ENCODE data around the gene GALK1. TPM values are rescaled to one million over a fixed set of nuclear protein-coding genes. Genes with fewer than 3 reads are reported as not detected.
A peak's percentile ranks its signal among the peaks of the same experiment; 100 is the strongest.

GALK1 gene
- total RNA-seq, 1 experiment from 2014 or later, result 75.0 TPM

DNA sequence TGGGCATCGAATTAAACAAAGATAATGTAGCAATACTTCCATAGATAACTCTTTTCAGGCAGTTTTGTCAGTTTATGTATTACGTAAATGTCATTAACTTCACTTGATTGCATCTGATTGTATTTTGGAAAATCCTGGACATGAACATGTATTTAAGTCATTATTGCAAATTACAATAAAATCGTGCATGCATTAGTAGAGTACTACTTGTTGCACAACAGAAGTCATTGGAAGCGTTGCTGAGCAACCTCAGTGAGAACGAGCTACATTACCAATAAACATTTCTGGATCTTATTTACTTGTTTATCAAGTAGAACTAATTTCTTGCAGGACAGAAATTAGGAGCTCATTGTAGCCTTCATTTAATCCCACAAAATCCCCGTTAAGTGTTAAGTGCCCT lies 26.3 kb upstream of the GALK1 start:
- intact Hi-C loops (cut with micrococcal nuclease), result no loop called here
- no peaks in the 10 kb centered on the region for H3K27me3 ChIP-seq (ENCODE audit: low read length)
- no peaks in the 10 kb centered on the region for H3F3A ChIP-seq (ENCODE audit: low read length, unreplicated experiment)
- POLR2A ChIA-PET (ENCODE audit: unreplicated experiment), result interaction anchor here (0.6 to 0.9 kb wide), 3 partner anchors 9 to 17 kb away, joined by 3 to 5 read pairs (median 4); a partner anchor contains a TSS
- CTCF ChIA-PET, result no interaction called here
- H3K36me3 ChIP-seq (ENCODE audit: low read depth, low read length), result peaks cover 4% of the 10 kb centered on the region; the same call in 1 of the 2 replicates
- no TSS peak for BruUV-seq (replicated peaks)
- no peak for DNase-seq
- no peak for ATAC-seq
- H2AFZ ChIP-seq (ENCODE audit: low read length), result no peak overlapping the region
- no peak overlapping the region for H3K4me2 ChIP-seq (ENCODE audit: low read length)
- no peaks in the 10 kb centered on the region for H3K9me2 ChIP-seq (replicated peaks; ENCODE audit: low read length)
- H3K9ac ChIP-seq (ENCODE audit: low read length), result no peak overlapping the region
- no peaks in the 10 kb centered on the region for H4K20me1 ChIP-seq (ENCODE audit: low read length)
- H3K4me3 ChIP-seq (ENCODE audit: low read length), result no peak overlapping the region
- TF ChIP-seq EZH2 (IDR thresholded peaks at IDR 0.05; ENCODE audit: low read length, unreplicated experiment), result no peak
- TF ChIP-seq EZH2phosphoT487 (IDR thresholded peaks at IDR 0.05; ENCODE audit: borderline replicate concordance, low read length), result no peak
- no peak for TF ChIP-seq CTCF (conservative IDR thresholded peaks at IDR 0.05; ENCODE audit: low read depth, low read length)
- H3K27ac ChIP-seq (ENCODE audit: low read length), result no peak overlapping the region
- H3K9me3 ChIP-seq (ENCODE audit: low read length), result no peaks in the 10 kb centered on the region
- H3K4me1 ChIP-seq (ENCODE audit: insufficient read depth, low read length), result peaks cover 18% of the 10 kb centered on the region
- H3K79me2 ChIP-seq (ENCODE audit: low read length), result peaks cover 61% of the 10 kb centered on the region

DNA sequence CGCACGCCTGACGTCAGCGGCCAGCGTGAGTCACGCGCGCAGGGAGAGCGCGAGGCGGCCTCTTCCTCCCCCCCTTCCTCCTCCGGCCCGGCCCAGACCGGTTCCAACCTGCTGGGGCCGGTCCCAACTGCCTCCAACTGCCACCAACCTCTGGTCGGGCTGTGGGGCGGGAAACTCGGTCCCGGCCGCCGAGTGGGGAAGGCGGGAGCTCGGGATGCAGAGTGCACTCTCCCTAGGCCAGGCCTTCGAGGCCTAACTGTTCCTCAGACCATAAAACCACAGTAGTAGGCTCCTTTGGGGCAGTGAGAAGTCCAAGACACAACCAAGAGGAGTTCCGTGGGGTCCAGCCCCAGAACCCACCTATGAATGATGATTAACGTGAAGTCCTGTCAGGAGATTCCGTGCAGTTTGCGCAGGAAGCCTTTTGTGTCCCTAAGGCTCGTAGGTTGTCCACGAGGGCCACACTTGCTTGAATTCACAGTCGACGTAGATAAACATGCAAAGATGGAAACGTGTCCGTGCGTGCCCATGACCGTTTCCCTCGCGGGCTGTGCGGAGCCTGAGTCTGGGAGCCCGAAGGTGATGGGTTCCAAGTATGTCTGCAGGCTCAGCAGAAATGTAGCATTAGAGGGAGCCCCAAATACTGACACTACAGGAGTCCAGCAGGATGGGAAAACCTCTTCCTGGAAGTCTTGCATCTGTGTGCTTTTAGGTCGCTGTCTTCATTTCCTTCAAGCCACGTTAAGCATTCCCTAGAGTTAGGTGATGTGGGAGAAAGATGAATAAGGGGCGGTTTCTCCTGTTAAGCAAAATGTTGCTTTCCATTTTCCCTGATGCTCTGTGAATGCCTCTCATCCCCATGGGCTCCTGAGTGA lies 20.3 kb upstream of the GALK1 start:
- ATAC-seq (peak; percentile 72), DNase-seq (peak; percentile 96)
- Histone ChIP-seq H2AFZ (ENCODE audit: low read length) (peak overlapping the region; percentile 72), H4K20me1 (ENCODE audit: low read length) (no peaks in the 10 kb centered on the region), H3K27me3 (ENCODE audit: low read length) (no peaks in the 10 kb centered on the region), H3K4me2 (ENCODE audit: low read length) (peak overlapping the region; percentile 86), H3K9me2 (replicated peaks; ENCODE audit: low read length) (no peaks in the 10 kb centered on the region), H3K9ac (ENCODE audit: low read length) (peak overlapping the region; percentile 93), H3K9me3 (ENCODE audit: low read length) (no peaks in the 10 kb centered on the region), H3F3A (ENCODE audit: low read length, unreplicated experiment) (peaks cover 12% of the 10 kb centered on the region), H3K27ac (ENCODE audit: low read length) (peak overlapping the region; percentile 93), H3K4me1 (ENCODE audit: insufficient read depth, low read length) (peaks cover 45% of the 10 kb centered on the region), H3K36me3 (ENCODE audit: low read depth, low read length) (no peaks in the 10 kb centered on the region), H3K79me2 (ENCODE audit: low read length) (peaks cover 48% of the 10 kb centered on the region), H3K4me3 (ENCODE audit: low read length) (peak overlapping the region; percentile 68)
- no peak for TF ChIP-seq CTCF (conservative IDR thresholded peaks at IDR 0.05; ENCODE audit: low read depth, low read length)
- TF ChIP-seq EZH2phosphoT487 (IDR thresholded peaks at IDR 0.05; ENCODE audit: borderline replicate concordance, low read length), result no peak
- no peak for TF ChIP-seq EZH2 (IDR thresholded peaks at IDR 0.05; ENCODE audit: low read length, unreplicated experiment)
- intact Hi-C loops (cut with micrococcal nuclease), result loop anchor here (2.0 kb wide), 2 partner anchors 70 to 94 kb away; partner anchors contain the start of genes TRIM47 and WBP2
- ChIA-PET POLR2A (ENCODE audit: unreplicated experiment) (interaction anchor here (0.5 to 0.7 kb wide), 3 partner anchors 91 to 113 kb away, joined by 3 to 8 read pairs (median 3); no protein-coding TSS in a partner anchor), CTCF (interaction anchor here (0.7 to 1.0 kb wide), 3 partner anchors 10 to 61 kb away, joined by 3 to 6 read pairs (median 3); no protein-coding TSS in a partner anchor)
- TSS peak; percentile 64 for BruUV-seq (replicated peaks)

Measured in PC-3 (cell line).